ENCODE data around the gene RPGRIP1L.

RPGRIP1L gene

DNA sequence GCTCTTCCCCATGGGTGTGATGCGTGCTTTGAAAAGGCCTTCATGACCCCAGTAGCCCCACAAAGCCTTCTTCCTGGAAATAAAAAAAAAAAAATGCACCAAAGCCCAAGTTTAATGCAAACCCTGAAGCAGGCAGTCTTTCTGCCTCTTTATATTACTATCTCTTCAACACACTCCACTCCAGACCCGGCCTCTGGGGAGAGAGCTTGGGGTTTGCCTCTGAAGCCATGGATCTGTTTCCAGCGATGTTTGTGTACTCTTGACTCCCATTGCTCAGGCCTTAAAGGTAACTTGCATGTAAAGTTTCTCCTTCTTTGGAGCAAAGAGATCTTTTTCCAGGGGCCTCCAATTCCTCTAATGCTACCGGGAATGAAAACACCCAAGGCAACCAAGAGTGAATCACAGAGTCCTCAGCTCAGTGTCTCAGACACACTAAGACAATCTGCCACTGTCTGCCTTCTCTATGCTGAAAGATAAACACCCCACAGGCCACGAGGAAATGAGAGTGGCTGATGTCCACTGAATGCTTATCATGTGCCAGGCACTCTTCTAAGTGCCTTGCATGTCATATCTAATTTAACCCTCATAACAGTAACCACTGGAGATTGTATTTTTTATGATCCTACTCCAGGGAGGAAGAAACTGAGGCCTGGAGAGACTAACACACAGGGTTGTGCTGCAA lies 144.2 kb downstream of the RPGRIP1L start:
- in situ Hi-C loops (cut with HindIII; ENCODE audit: low sequenced_read_pairs): no loop called here

DNA sequence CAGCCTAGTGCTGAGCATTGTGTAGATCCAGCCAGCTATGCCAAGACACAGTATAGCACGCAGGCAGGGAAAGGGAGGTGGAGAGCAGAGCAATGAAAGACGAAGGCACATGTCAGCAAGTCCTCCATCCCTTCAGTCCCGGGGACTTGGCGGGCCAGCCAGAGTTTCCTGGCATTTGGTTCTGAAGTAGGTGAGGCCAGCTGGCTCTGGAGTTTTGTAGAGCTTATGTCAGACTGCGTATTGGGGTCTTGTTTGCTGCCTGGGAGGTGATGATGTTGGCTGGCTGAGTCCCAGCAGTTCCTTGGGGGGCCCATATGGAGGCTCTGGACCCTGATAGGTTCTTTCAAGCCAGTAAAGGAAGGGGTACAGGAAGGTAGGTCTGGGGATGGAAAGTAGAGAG lies 144.9 kb downstream of the RPGRIP1L start:
- in situ Hi-C loops (cut with HindIII; ENCODE audit: low sequenced_read_pairs): no loop called here

DNA sequence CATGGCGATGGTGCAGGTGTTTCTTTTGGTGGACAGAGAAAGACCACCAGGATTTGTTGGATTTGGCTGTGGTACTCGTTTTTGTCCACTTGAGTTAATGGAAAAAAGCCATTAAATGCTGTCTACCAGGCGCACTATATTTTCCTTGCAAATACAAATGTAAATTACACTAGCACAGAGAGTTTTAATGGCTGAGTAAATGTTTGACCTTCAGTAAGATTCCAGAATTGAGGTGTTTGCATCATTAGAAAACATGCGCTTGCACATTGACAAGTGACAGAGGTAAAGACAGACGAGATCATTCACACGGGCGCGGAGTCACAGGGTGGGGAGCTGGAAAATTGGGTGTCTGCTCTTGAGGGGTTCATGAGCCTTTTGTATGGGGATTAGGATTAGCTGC lies 147.1 kb downstream of the RPGRIP1L start:
- in situ Hi-C loops (cut with HindIII; ENCODE audit: low sequenced_read_pairs): no loop called here

GRCh38 chr16:53549970-53550690 lies 153.5 kb downstream of the RPGRIP1L start:
- in situ Hi-C loops (cut with HindIII; ENCODE audit: low sequenced_read_pairs): loop anchor here (5.0 to 10.0 kb wide), 4 partner anchors 92 to 1495 kb away; no protein-coding TSS in a partner anchor

All from endothelial cell of hepatic sinusoid (primary cell).